ENCODE results near the gene THSD4. TPM values are rescaled to one million over a fixed set of nuclear protein-coding genes. Genes with fewer than 3 reads are reported as not detected.

The THSD4 gene
- total and polyA plus RNA-seq, 4 donors = 6.0 to 42.4 (median 18.5) TPM

DNA sequence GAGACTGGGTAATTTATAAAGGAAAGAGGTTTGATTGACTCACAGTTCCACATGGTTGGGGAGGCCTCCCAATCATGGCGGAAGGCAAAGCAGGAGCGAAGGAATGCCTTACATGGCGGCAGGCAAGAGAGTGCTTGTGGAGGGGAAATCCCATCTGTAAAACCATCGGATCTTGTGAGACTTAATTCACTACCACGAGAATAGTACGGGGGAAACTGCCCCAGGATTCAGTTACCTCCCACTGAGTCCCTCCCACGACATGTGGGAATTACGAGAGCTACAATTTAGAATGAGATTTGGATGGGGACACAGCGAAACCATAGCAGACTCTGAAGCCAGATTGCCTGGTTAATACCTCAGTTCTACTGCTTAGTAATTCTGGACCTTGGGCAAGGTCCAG is 67.8 kb downstream of the THSD4 start:
- no peak overlapping the region for H3K9ac ChIP-seq (ENCODE audit: insufficient read depth in 1 of 2, low read length in 2 of 2)
- ATAC-seq (ENCODE audit: insufficient read depth, low FRiP score) = no peak
- H3K27ac ChIP-seq (ENCODE audit: low read depth in 1 of 2, low read length in 1 of 2) = no peak overlapping the region
- WGBS, 2 donors = 90 to 96% methylated on average over 9 of the region's 9 CpGs
- peaks cover 0 to 11% (median 3%) of the 10 kb centered on the region in 5 donors for H3K4me1 ChIP-seq (ENCODE audit: control insufficient read depth in 5 of 5, insufficient read depth in 5 of 5, low read length in 5 of 5)
- TF ChIP-seq, protein P1, sequence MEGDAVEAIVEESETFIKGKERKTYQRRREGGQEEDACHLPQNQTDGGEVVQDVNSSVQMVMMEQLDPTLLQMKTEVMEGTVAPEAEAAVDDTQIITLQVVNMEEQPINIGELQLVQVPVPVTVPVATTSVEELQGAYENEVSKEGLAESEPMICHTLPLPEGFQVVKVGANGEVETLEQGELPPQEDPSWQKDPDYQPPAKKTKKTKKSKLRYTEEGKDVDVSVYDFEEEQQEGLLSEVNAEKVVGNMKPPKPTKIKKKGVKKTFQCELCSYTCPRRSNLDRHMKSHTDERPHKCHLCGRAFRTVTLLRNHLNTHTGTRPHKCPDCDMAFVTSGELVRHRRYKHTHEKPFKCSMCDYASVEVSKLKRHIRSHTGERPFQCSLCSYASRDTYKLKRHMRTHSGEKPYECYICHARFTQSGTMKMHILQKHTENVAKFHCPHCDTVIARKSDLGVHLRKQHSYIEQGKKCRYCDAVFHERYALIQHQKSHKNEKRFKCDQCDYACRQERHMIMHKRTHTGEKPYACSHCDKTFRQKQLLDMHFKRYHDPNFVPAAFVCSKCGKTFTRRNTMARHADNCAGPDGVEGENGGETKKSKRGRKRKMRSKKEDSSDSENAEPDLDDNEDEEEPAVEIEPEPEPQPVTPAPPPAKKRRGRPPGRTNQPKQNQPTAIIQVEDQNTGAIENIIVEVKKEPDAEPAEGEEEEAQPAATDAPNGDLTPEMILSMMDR (IDR thresholded peaks at IDR 0.05; ENCODE audit: control extremely low read depth, extremely low read depth) = no peak
- no peaks in the 10 kb centered on the region for H3K9me3 ChIP-seq (ENCODE audit: control insufficient read depth in 4 of 4, insufficient read depth in 3 of 4, low read length in 3 of 4)
- no peak overlapping the region for H3K4me3 ChIP-seq
- no peak for DNase-seq
- H3K36me3 ChIP-seq (ENCODE audit: control insufficient read depth in 4 of 4, insufficient read depth in 4 of 4, low read length in 4 of 4) = no peaks in the 10 kb centered on the region
- H3K27me3 ChIP-seq (ENCODE audit: control insufficient read depth in 3 of 3, insufficient read depth in 3 of 3, low read length in 2 of 3) = no peaks in the 10 kb centered on the region

DNA sequence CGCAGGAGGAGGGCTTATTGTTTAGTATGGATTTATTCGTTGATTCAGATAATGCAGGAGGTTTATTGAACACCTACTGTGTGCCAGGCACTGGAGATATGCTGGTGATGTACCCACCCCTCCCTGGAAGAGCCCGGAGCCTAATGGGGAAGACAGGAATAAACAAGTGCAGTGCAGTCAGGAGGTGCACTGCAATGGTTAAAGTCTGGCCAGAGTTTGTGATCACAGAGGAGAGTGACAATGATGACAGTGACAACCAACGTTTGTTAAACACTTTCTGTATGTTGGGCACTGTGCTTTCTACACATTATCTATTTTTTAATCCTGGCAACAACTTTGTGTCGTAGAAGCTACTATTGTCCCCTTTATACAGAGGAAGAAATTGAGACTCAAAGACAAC is 70.4 kb downstream of the THSD4 start:
- DNase-seq (no peak), ATAC-seq (ENCODE audit: insufficient read depth, low FRiP score) (no peak)
- Histone ChIP-seq H3K27ac (ENCODE audit: low read depth in 1 of 2, low read length in 1 of 2) (peak overlapping the region in 1 of 2 donors; percentile 76), H3K27me3 (ENCODE audit: control insufficient read depth in 3 of 3, insufficient read depth in 3 of 3, low read length in 2 of 3) (no peaks in the 10 kb centered on the region), H3K9ac (ENCODE audit: insufficient read depth in 1 of 2, low read length in 2 of 2) (no peak overlapping the region), H3K9me3 (ENCODE audit: control insufficient read depth in 4 of 4, insufficient read depth in 3 of 4, low read length in 3 of 4) (no peaks in the 10 kb centered on the region), H3K4me3 (no peak overlapping the region), H3K4me1 (ENCODE audit: control insufficient read depth in 5 of 5, insufficient read depth in 5 of 5, low read length in 5 of 5) (peaks cover 0 to 9% (median 3%) of the 10 kb centered on the region in 5 donors), H3K36me3 (ENCODE audit: control insufficient read depth in 4 of 4, insufficient read depth in 4 of 4, low read length in 4 of 4) (no peaks in the 10 kb centered on the region)
- 71 to 78% methylated on average over 5 of the region's 5 CpGs for WGBS, 2 donors
- TF ChIP-seq, protein P1 (IDR thresholded peaks at IDR 0.05; ENCODE audit: control extremely low read depth, extremely low read depth) = no peak

DNA sequence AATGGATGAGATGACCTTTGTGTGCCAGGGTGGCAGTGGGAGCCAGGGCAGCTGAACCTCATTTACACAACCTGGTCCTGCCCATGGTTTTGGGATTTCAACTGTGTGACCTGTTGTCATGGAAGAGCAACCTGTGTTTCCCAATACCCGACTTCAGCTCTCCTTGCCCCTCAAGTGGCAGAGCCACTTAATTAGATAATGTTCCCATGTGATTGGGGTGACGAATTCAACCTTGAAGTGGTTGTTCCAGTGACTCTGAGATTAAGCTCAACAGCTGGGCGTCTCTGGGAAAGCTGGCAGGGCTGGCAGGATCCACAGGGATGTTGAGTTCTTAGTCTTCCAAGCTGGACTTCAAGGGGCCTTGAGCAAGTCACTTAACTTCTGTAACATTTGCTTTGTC is 71.0 kb downstream of the THSD4 start:
- DNase-seq = no peak
- WGBS, 2 donors = 39 to 50% methylated on average over 3 of the region's 3 CpGs
- TF ChIP-seq, protein P1 (IDR thresholded peaks at IDR 0.05; ENCODE audit: control extremely low read depth, extremely low read depth) = no peak
- Histone ChIP-seq H3K4me1 (ENCODE audit: control insufficient read depth in 5 of 5, insufficient read depth in 5 of 5, low read length in 5 of 5) (peaks cover 0 to 8% (median 4%) of the 10 kb centered on the region in 5 donors), H3K4me3 (no peak overlapping the region), H3K9ac (ENCODE audit: insufficient read depth in 1 of 2, low read length in 2 of 2) (no peak overlapping the region), H3K27ac (ENCODE audit: low read depth in 1 of 2, low read length in 1 of 2) (peak overlapping the region in 1 of 2 donors; percentile 76), H3K9me3 (ENCODE audit: control insufficient read depth in 4 of 4, insufficient read depth in 3 of 4, low read length in 3 of 4) (no peaks in the 10 kb centered on the region), H3K27me3 (ENCODE audit: control insufficient read depth in 3 of 3, insufficient read depth in 3 of 3, low read length in 2 of 3) (no peaks in the 10 kb centered on the region), H3K36me3 (ENCODE audit: control insufficient read depth in 4 of 4, insufficient read depth in 4 of 4, low read length in 4 of 4) (no peaks in the 10 kb centered on the region)
- no peak for ATAC-seq (ENCODE audit: insufficient read depth, low FRiP score)

DNA sequence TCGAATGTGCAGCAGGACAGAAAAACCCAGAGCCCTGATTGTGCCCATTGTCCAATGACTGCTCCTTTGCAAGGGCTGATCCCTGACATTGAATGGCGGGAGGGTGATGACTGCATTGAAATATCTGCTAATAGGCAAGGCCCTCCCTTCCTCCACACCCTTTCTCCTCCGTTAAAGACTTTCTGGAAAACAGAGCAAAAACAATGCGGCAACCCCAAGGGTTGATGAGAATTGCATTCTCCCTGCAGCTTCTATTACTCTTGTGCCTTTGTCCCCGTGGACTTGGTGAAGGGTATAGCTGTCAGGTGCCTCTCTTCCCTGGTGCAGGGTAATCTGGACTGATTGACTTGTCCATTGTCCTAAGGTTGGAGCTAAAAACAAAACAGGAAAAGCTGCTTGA is 71.8 kb downstream of the THSD4 start:
- no peak overlapping the region for H3K9ac ChIP-seq (ENCODE audit: insufficient read depth in 1 of 2, low read length in 2 of 2)
- TF ChIP-seq, protein P1 (IDR thresholded peaks at IDR 0.05; ENCODE audit: control extremely low read depth, extremely low read depth) = no peak
- H3K36me3 ChIP-seq (ENCODE audit: control insufficient read depth in 4 of 4, insufficient read depth in 4 of 4, low read length in 4 of 4) = no peaks in the 10 kb centered on the region
- H3K4me1 ChIP-seq (ENCODE audit: control insufficient read depth in 5 of 5, insufficient read depth in 5 of 5, low read length in 5 of 5) = peaks cover 0 to 8% (median 0%) of the 10 kb centered on the region in 5 donors
- 82 to 87% methylated on average over 5 of the region's 5 CpGs for WGBS, 2 donors
- peak overlapping the region in 1 of 2 donors; percentile 76 for H3K27ac ChIP-seq (ENCODE audit: low read depth in 1 of 2, low read length in 1 of 2)
- no peaks in the 10 kb centered on the region for H3K27me3 ChIP-seq (ENCODE audit: control insufficient read depth in 3 of 3, insufficient read depth in 3 of 3, low read length in 2 of 3)
- no peak overlapping the region for H3K4me3 ChIP-seq
- no peaks in the 10 kb centered on the region for H3K9me3 ChIP-seq (ENCODE audit: control insufficient read depth in 4 of 4, insufficient read depth in 3 of 4, low read length in 3 of 4)
- ATAC-seq (ENCODE audit: insufficient read depth, low FRiP score) (no peak), DNase-seq (no peak)

Measured in lung (tissue), 12 donors.